Stimulated activated naive B cell treated with anti-CD40 and anti-IgM and Interleukin-4, amounts not matched to agents 10 μg/mL and 1 μg/mL and 100 μg/mL, for 72 hours (primary cell): ENCODE measurements around the gene ELOVL5.
A peak's percentile ranks its signal among the peaks of the same experiment; 100 is the strongest.

Experiments used
- ATAC-seq, 2 donors: fragments of 150-1000 bp; cut with Tn5 transposase; replicated peaks; 2 replicates each; pipeline ENCODE4 v1.10.0; 2021; ENCODE audit warnings: moderate library complexity in 1 of 2
- DNase-seq: peaks from one replicate; pipeline ENCODE4 v3.0.0; 2021
- H3K27ac Mint-ChIP-seq: one replicate; pipeline ENCODE4 v1.8.0; 2022; ENCODE audit warnings: mild to moderate bottlenecking, mixed read lengths
- H3K27me3 Mint-ChIP-seq, 2 donors: one replicate each; pipeline ENCODE4 v1.8.0; 2022; ENCODE audit warnings: mixed read lengths in 2 of 2
- H3K36me3 Mint-ChIP-seq, 2 donors: one replicate each; pipeline ENCODE4 v1.8.0; 2022; ENCODE audit warnings: mixed read lengths in 2 of 2, mild to moderate bottlenecking in 1 of 2
- H3K4me1 Mint-ChIP-seq, 2 donors: one replicate each; pipeline ENCODE4 v1.8.0; 2022; ENCODE audit warnings: mixed read lengths in 2 of 2, mild to moderate bottlenecking in 1 of 2
- H3K4me3 Mint-ChIP-seq, 2 donors: one replicate each; pipeline ENCODE4 v1.8.0; 2022; ENCODE audit warnings: mild to moderate bottlenecking in 2 of 2, mixed read lengths in 2 of 2, moderate library complexity in 1 of 2
- H3K9me3 Mint-ChIP-seq, 2 donors: one replicate each; pipeline ENCODE4 v1.8.0; 2022; ENCODE audit warnings: mixed read lengths in 2 of 2, mild to moderate bottlenecking in 1 of 2

The ELOVL5 gene

DNA sequence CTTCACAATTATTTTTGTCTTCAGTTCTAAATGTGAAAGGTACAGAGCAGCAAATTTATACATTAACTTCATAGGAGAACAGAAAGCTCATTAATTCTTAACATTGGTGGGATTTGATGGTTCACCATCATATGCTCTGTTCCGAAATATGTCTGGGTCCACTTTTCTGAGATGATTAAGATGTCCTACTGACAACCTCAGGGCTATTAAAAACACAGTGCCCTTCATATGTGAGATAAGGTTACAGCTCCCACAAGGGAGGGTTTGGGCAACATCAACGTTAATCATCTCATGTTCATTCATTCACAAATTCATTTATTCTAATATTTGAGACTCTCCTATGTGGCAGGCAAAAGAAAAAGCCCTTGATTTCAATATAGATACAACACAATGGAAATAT, 91.2 kb downstream of the ELOVL5 start:
- ATAC-seq (no peak), DNase-seq (no peak)
- Mint-ChIP-seq H3K36me3 (peaks cover 62 to 64% of the 10 kb centered on the region in 2 donors), H3K27me3 (no peaks in the 10 kb centered on the region), H3K9me3 (peaks cover 0 to 7% of the 10 kb centered on the region in 2 donors), H3K4me3 (no peak overlapping the region), H3K4me1 (peaks cover 23 to 67% of the 10 kb centered on the region in 2 donors), H3K27ac (peak overlapping the region; percentile 15)

DNA sequence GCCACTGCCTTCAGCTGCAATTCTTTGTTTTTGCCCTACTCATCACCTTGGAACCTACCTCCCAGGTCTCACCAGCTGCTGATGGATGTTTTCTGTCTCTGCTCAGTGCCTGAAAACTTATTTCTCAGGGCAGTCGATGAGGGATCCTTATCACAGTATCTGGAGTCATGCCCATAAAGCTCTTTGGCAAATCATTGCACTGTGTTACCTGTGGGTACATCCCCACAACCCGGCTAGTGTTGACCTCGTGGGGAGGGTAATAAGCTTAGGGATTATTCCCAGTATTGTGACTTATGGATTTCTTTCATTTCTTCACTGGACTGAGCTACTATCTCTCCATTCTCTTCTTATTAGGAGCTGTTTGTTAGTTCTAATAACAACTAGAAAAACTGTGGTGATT, 91.7 kb downstream of the ELOVL5 start:
- Mint-ChIP-seq H3K4me3 (no peak overlapping the region), H3K27ac (peak overlapping the region; percentile 15), H3K36me3 (peaks cover 62 to 64% of the 10 kb centered on the region in 2 donors), H3K4me1 (peaks cover 27 to 73% of the 10 kb centered on the region in 2 donors), H3K27me3 (no peaks in the 10 kb centered on the region), H3K9me3 (peaks cover 0 to 7% of the 10 kb centered on the region in 2 donors)
- ATAC-seq (no peak), DNase-seq (no peak)

DNA sequence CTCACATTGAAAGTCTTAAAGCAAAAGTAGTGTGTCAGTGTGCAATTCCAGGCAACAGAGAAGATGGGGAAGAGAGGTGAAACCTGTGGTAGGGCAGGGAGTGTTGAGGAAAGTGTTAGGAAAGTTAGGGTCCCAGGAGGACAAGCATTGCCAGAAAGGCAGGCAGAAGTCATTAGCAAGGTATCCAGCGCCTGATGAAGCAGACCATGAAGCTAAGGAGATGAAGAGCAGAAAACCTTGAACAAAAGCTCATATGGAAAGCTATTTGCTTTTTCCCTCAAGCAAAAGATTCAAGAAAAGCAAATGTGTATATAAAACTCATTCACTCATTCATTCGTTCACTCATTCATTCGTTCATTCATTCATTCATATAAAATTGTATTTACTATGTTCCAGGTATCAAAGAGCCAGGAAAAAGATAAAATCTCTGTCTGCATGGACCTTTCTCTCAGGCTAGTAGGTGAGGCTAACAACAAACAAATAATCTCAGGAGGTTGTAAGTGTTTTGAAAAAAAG, 96.5 kb downstream of the ELOVL5 start:
- Mint-ChIP-seq H3K36me3 (peaks cover 20 to 21% of the 10 kb centered on the region in 2 donors), H3K4me1 (peaks cover 33 to 75% of the 10 kb centered on the region in 2 donors), H3K27ac (peak overlapping the region; percentile 32), H3K4me3 (no peak overlapping the region), H3K27me3 (no peaks in the 10 kb centered on the region), H3K9me3 (no peaks in the 10 kb centered on the region)
- DNase-seq: no peak
- no peak for ATAC-seq

DNA sequence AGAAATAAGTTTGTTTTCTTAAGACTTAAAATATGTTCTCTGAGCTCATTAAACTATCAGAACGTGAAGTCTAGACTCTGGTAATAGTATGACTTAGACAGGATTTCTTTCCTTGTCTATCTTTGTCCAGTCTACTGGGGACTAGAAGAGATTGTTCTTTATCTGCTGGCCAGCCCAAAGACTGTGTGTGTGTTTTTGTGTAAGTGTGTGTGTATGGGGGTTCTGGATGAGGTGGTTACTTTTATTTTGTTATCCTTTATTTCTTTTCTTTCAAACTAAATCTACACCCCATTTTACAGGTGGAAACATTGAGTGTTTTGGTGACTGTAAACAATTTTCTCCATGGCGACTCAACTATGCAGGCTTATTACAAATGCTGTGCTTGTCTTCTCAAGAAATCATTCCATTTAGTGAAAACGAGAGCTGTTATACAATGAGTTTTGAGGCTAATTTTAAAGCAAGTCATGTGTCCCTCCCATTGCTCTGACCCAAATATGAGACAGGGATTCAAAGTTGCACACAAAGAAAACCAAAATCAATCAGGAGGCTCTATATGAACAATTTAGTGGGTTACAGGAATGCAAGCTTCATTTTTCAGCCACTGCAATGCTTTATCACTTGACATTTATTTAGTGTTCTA, 97.6 kb downstream of the ELOVL5 start:
- Mint-ChIP-seq H3K27ac (no peak overlapping the region), H3K9me3 (no peaks in the 10 kb centered on the region), H3K4me3 (no peak overlapping the region), H3K36me3 (peaks cover 13% of the 10 kb centered on the region in 2 donors), H3K27me3 (no peaks in the 10 kb centered on the region), H3K4me1 (peaks cover 36 to 76% of the 10 kb centered on the region in 2 donors)
- ATAC-seq (no peak), DNase-seq (no peak)

DNA sequence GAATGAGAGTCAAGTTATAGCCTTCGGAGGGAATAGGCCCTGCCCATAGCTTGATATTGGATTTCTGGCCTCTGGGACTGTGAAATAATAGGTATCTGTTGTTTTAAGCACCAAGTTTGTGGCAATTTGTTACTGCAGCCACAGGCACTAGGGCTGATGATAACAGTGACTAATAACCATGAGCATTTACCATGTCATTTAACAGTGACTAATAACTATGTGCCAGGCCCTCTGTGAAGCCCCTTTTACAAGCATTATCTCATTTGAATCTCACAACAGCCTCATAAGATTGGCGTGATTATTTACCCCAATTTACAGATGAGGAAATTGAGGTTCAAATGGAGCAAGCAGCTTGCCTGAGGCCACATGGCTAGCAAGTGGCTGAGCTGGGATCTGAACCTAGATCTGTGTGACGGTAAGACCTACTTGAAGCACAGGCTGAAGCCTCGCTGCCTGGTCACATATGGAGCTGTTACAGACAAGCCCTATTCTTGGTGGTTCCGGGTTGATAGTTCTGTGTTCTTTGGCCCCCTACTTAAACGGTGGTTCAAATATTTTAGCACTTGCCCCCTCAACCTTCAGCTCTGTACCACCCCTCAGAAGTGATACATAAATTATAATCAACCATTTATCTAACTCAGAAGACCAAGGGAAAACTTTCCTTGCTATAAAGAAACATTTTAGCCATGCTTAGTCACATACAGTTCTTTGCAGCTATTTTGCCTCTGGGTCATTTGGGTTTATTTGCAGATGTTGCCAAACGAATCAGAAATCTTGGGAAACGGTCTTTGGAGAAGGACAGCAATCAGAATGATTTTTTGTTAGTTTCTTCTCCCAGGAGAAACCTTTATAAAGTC, 98.3 kb downstream of the ELOVL5 start:
- no peak overlapping the region for H3K4me3 Mint-ChIP-seq
- no peaks in the 10 kb centered on the region for H3K9me3 Mint-ChIP-seq
- H3K27ac Mint-ChIP-seq: no peak overlapping the region
- peaks cover 13% of the 10 kb centered on the region in 2 donors for H3K36me3 Mint-ChIP-seq
- peaks cover 40 to 83% of the 10 kb centered on the region in 2 donors for H3K4me1 Mint-ChIP-seq
- H3K27me3 Mint-ChIP-seq: no peaks in the 10 kb centered on the region
- peak; percentile 72 to 85 for ATAC-seq
- DNase-seq: no peak

DNA sequence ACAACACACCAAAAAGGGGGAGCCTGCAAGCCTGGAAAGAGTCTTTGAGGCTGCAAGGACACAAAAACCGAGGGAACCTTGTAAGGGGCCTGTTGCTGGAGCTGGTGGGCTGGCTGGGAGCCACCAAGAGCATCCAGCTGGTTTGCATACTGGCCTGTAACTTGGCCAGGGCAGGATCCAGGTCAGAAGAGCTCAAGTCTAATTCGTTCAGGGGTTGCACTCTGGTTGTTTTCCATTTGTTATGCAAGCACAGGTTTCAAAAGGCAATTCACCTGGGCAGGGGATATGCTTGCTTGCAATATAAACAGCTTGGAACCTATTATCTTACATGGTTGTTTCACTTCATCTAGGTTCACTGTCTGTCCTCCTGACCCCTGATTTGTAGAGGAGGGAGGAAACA, 101.8 kb downstream of the ELOVL5 start:
- no peaks in the 10 kb centered on the region for H3K27me3 Mint-ChIP-seq
- no peak overlapping the region for H3K4me3 Mint-ChIP-seq
- ATAC-seq (no peak), DNase-seq (no peak)
- H3K4me1 Mint-ChIP-seq: peaks cover 46 to 84% of the 10 kb centered on the region in 2 donors
- no peaks in the 10 kb centered on the region for H3K9me3 Mint-ChIP-seq
- no peak overlapping the region for H3K27ac Mint-ChIP-seq
- H3K36me3 Mint-ChIP-seq: peaks cover 2 to 14% of the 10 kb centered on the region in 2 donors

DNA sequence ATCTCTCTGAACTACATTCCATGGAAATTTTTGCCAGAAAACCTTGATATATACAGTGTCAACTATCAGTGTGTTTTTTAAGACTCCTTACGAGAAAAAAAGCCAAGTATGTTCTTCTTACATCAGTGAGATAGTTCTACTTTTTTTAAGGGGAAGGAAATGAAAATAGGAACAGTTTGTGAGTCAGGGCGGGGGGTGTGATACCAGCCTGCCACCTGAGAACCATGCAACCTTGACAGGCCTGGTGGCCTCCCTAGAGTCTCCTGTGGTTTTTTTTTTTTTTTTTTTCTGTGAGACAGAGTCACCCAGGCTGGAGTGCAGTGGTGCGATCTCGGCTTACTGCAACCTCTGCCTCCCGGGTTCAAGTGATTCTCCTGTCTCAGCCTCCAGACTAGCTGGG, 103.8 kb downstream of the ELOVL5 start:
- peak; percentile 94 to 96 for ATAC-seq
- Mint-ChIP-seq H3K9me3 (peaks cover 0 to 4% of the 10 kb centered on the region in 2 donors), H3K27ac (peak overlapping the region; percentile 59), H3K36me3 (peaks cover 10 to 32% of the 10 kb centered on the region in 2 donors), H3K4me3 (peak overlapping the region in 1 of 2 donors; percentile 61), H3K27me3 (no peaks in the 10 kb centered on the region), H3K4me1 (peaks cover 52 to 85% of the 10 kb centered on the region in 2 donors)
- DNase-seq: peak; percentile 74

DNA sequence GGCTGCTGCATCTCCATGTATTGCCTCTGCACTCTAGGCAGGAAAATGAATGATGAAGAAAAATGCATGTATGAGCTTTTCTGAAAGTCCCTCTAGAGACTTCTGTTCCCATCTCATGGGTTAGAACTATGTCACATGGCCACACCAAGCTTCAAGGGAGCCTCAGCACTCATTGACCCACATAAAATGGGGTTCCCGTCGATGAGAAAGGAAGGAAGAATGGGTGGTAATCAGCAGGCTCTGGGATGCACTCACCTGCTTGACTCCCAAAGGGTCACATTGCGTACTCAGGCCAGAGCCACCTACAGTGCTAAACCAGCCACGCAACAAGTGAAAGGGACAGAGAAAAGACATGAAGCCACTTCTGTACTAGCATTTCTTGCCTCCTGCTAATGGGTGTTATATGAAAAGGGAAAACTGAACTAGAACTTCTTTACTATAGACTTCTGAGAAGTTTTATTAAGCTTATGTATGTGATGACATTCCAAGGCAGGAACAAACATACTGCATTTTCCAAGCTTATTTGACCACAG, 104.3 kb downstream of the ELOVL5 start:
- Mint-ChIP-seq H3K27me3 (no peaks in the 10 kb centered on the region), H3K36me3 (peaks cover 15 to 37% of the 10 kb centered on the region in 2 donors), H3K9me3 (peaks cover 2 to 4% of the 10 kb centered on the region in 2 donors), H3K4me1 (peaks cover 55 to 85% of the 10 kb centered on the region in 2 donors), H3K4me3 (peak overlapping the region; percentile 50 to 55), H3K27ac (peak overlapping the region; percentile 79)
- no peak for DNase-seq
- peak; percentile 52 to 53 for ATAC-seq

DNA sequence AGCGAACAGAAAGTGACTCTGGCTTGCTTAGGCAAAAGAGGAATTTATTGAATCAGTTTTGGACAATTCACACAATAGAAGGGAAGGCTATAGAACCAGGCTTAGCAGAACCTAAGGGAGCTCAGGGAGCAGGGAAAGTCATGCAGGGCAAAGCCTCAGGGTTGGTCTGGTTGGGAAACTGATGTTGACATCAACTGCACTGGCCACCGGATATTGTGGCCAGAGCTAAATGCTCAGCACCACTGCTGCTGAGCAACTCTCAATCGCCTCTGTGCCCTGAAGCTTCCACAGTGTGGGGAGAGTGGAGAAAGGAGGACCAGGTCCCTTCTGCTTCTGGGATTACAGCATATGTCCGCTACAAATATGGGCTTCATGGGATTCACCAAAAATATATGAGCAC, 106.8 kb downstream of the ELOVL5 start:
- H3K36me3 Mint-ChIP-seq: peaks cover 22 to 45% of the 10 kb centered on the region in 2 donors
- H3K4me1 Mint-ChIP-seq: peaks cover 59 to 93% of the 10 kb centered on the region in 2 donors
- DNase-seq (no peak), ATAC-seq (no peak)
- no peak overlapping the region for H3K27ac Mint-ChIP-seq
- no peak overlapping the region for H3K4me3 Mint-ChIP-seq
- H3K27me3 Mint-ChIP-seq: no peaks in the 10 kb centered on the region
- peaks cover 4% of the 10 kb centered on the region in 2 donors for H3K9me3 Mint-ChIP-seq

DNA sequence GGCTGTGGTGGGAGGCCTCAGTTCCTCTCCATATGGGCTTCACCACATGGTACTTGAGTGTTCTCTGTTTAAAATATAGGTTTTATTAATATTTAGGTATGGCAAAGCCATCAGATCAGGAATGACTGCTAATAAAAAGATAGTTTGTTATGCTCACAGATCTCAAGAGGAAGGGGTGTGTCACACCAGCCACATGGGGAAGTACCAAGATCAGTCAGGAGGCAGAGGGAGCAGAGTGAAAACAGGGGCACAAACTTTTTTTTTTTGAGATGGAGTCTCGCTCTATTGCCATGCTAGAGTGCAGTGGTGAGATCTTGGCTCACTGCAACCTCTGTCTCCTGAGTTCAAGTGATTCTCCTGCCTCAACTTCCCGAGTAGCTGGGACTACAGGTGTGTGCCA, 108.0 kb downstream of the ELOVL5 start:
- peaks cover 4% of the 10 kb centered on the region in 2 donors for H3K9me3 Mint-ChIP-seq
- H3K27me3 Mint-ChIP-seq: no peaks in the 10 kb centered on the region
- H3K36me3 Mint-ChIP-seq: peaks cover 22 to 48% of the 10 kb centered on the region in 2 donors
- H3K27ac Mint-ChIP-seq: peak overlapping the region; percentile 26
- no peak overlapping the region for H3K4me3 Mint-ChIP-seq
- H3K4me1 Mint-ChIP-seq: peaks cover 59 to 93% of the 10 kb centered on the region in 2 donors
- ATAC-seq (peak; percentile 40 to 48), DNase-seq (peak; percentile 17)

DNA sequence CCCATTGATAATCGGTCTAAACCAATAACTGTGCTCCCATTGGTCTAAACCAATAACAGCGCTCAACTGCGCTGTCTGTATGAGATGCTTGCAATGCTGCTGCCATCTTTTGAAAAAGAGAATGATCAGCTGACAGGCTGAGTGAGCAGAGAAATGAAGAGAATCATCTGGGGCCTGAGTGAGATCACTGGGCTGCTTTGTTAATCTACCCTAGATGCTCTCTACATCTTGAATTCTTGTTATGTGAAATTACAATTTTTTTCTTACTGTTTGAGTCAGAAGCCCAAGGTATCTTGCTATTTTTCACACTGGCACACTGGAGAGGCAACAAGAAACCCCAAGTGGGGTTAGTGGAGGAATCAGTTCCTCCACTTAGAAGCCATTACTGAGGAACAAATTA, 108.6 kb downstream of the ELOVL5 start:
- H3K9me3 Mint-ChIP-seq: peaks cover 4% of the 10 kb centered on the region in 2 donors
- no peak overlapping the region for H3K27ac Mint-ChIP-seq
- no peaks in the 10 kb centered on the region for H3K27me3 Mint-ChIP-seq
- H3K36me3 Mint-ChIP-seq: peaks cover 21 to 52% of the 10 kb centered on the region in 2 donors
- peaks cover 60 to 92% of the 10 kb centered on the region in 2 donors for H3K4me1 Mint-ChIP-seq
- DNase-seq (no peak), ATAC-seq (no peak)
- H3K4me3 Mint-ChIP-seq: no peak overlapping the region

DNA sequence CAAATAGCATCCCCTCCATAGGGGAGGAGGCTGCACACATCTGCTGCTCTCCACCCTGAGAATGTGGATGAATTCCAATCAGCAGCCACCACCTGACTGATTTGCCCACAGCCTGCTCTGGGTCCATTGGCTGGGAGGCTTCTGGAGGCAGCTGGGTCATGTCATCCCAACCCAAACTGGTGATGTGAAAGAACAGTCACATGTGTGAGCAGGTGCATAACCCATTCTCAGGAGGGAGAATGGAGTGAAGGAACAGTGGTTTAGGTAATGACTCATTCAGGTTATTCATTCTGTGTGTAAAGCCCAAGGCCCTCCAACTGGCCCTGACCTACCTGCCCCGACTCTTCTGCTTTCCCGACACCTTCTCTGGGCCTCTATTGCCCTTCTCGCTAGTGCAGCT, 109.2 kb downstream of the ELOVL5 start:
- H3K4me1 Mint-ChIP-seq: peaks cover 59 to 86% of the 10 kb centered on the region in 2 donors
- H3K27me3 Mint-ChIP-seq: no peaks in the 10 kb centered on the region
- no peak overlapping the region for H3K4me3 Mint-ChIP-seq
- peaks cover 4% of the 10 kb centered on the region in 2 donors for H3K9me3 Mint-ChIP-seq
- no peak overlapping the region for H3K27ac Mint-ChIP-seq
- ATAC-seq (peak; percentile 40 to 63), DNase-seq (no peak)
- peaks cover 20 to 52% of the 10 kb centered on the region in 2 donors for H3K36me3 Mint-ChIP-seq

DNA sequence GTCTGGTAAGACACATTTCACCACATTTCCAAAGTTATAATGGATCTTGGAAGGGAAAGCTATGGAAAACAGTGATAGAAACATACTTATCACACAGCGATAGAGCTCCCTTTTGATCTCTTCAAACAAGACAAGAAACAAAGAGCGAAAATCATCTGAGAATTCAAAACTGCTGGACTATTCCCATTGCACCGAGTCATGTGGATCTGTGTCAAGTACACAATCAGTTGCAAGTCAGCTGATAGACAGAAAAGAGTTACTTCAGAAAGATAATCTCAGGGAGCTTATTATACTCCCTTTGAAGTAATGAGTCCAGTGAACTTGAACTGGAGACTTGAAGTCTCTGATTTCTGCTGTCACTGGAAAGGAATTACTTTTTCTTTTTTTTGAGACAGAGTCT, 110.4 kb downstream of the ELOVL5 start:
- no peak for ATAC-seq
- peaks cover 20 to 46% of the 10 kb centered on the region in 2 donors for H3K36me3 Mint-ChIP-seq
- peaks cover 4% of the 10 kb centered on the region in 2 donors for H3K9me3 Mint-ChIP-seq
- H3K4me1 Mint-ChIP-seq: peaks cover 54 to 74% of the 10 kb centered on the region in 2 donors
- no peak for DNase-seq
- H3K4me3 Mint-ChIP-seq: no peak overlapping the region
- H3K27me3 Mint-ChIP-seq: no peaks in the 10 kb centered on the region
- no peak overlapping the region for H3K27ac Mint-ChIP-seq

DNA sequence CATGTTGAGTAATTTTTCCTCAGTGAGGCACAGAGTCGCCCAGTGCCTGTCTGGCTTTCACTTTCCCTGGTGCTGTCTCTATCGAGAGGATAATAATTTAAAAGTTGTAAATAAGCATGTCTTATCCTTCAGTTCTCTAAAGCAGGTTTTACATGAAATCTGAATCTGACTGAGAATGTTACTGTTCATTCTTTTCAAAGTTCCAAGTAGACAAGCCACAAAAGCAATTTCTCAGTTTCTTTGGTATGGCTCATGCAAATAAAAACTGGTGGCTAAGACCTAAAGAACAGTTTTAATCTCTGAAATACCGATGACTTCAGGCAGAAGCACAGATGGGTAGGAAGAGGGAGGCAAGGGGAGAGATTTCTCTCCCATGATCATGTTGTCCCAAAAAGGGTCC, 112.5 kb downstream of the ELOVL5 start:
- Mint-ChIP-seq H3K9me3 (peaks cover 4% of the 10 kb centered on the region in 2 donors), H3K4me1 (peaks cover 58 to 79% of the 10 kb centered on the region in 2 donors), H3K36me3 (peaks cover 20 to 31% of the 10 kb centered on the region in 2 donors), H3K27me3 (no peaks in the 10 kb centered on the region), H3K4me3 (peak overlapping the region; percentile 31 to 50), H3K27ac (peak overlapping the region; percentile 37)
- ATAC-seq (peak in 1 of 2 donors; percentile 17), DNase-seq (no peak)
